Measurements from ENCODE around the gene PPIF.

Gene PPIF

DNA sequence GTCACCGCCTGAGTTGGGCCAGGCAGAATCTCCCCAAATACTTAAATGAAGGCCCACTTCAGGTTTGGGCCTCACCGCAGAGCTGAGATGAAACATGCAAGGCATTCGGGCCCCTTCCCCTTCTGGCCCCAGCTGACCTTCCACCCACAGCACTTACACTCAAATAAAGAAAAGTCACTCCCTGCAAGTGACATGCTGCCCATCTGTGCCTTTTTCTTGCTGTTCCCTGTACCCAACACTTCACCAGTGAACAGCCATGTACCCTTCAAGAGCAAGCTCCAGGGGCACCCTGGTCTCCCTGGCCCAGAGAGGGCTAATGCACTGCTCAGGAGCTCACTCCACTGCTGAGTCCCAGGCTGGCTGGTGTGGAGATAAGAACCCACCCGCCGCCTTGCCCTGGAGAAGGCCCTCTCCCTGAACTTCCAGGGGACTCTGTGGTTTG lies 57.4 kb downstream of the PPIF start:
- no peak for DNase-seq

Data from NCI-H1436 treated with DMSO at 0.1 percent for 48 hours (cell line).